Suprapubic skin (tissue), 4 donors: Measurements from ENCODE around the gene CC2D1B.

Source experiments
- POLR2A ChIP-seq, 2 donors: fragments of 450-650 bp; IDR thresholded peaks; one replicate each; pipeline ENCODE4 v1.6.1; 2017; ENCODE audit warnings: antibody characterized with exemption in 2 of 2, mild to moderate bottlenecking in 2 of 2, moderate library complexity in 2 of 2
- POLR2AphosphoS5 ChIP-seq, 3 donors: sonication (generic); formaldehyde crosslinking; IDR thresholded peaks; one replicate each; pipeline ENCODE4 v1.6.1; 2017; ENCODE audit warnings: antibody characterized with exemption in 3 of 3
- TF ChIP-seq, protein P1 (sequence below), 2 donors: fragments of 200-600 bp in 1 of 2; fragments of 450-650 bp in 1 of 2; sonication (generic) in 1 of 2; IDR thresholded peaks; one replicate each; pipeline ENCODE4 v1.5.1; 2016 to 2019; ENCODE audit warnings: antibody characterized with exemption in 2 of 2, mild to moderate bottlenecking in 1 of 2, moderate library complexity in 1 of 2

DNA sequence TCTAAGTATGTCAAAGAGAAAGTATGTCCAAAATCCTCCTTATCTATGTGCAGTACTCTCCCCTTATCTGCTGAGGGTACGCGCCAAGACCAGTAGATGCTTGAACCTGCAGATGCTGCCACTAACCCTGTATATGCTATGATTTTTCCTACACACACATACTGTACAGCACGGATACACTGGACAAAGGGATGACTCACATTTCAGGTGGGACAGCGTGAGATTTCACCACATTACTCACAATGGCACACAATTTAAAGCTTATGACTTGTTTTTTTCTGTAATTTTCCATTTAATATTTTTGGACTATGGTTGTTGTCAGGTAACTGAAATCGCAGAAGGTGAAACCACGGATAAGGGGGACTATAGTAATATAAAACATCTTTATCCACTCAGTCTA lies 34.1 kb upstream of the CC2D1B start:
- TF ChIP-seq, protein P1, sequence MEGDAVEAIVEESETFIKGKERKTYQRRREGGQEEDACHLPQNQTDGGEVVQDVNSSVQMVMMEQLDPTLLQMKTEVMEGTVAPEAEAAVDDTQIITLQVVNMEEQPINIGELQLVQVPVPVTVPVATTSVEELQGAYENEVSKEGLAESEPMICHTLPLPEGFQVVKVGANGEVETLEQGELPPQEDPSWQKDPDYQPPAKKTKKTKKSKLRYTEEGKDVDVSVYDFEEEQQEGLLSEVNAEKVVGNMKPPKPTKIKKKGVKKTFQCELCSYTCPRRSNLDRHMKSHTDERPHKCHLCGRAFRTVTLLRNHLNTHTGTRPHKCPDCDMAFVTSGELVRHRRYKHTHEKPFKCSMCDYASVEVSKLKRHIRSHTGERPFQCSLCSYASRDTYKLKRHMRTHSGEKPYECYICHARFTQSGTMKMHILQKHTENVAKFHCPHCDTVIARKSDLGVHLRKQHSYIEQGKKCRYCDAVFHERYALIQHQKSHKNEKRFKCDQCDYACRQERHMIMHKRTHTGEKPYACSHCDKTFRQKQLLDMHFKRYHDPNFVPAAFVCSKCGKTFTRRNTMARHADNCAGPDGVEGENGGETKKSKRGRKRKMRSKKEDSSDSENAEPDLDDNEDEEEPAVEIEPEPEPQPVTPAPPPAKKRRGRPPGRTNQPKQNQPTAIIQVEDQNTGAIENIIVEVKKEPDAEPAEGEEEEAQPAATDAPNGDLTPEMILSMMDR (IDR thresholded peaks at IDR 0.05), result no peak
- TF ChIP-seq POLR2A (IDR thresholded peaks at IDR 0.05), result no peak
- no peak for TF ChIP-seq POLR2AphosphoS5 (IDR thresholded peaks at IDR 0.05)
